Suprapubic skin (tissue), 3 donors: Measurements from ENCODE around the gene GAS7.

Source experiments
- CTCF ChIP-seq, 2 donors: fragments of 200-600 bp in 1 of 2; fragments of 450-650 bp in 1 of 2; sonication (generic) in 1 of 2; IDR thresholded peaks; one replicate each; pipeline ENCODE4 v1.5.1; 2016 to 2019; ENCODE audit warnings: antibody characterized with exemption in 2 of 2, mild to moderate bottlenecking in 1 of 2, moderate library complexity in 1 of 2
- POLR2A ChIP-seq, 2 donors: fragments of 450-650 bp; IDR thresholded peaks; one replicate each; pipeline ENCODE4 v1.6.1; 2017; ENCODE audit warnings: antibody characterized with exemption in 2 of 2, mild to moderate bottlenecking in 2 of 2, moderate library complexity in 2 of 2

GRCh38 chr17:10126276-10126615, 72.2 kb downstream of the GAS7 start:
- no peak for TF ChIP-seq CTCF (IDR thresholded peaks at IDR 0.05)
- no peak for TF ChIP-seq POLR2A (IDR thresholded peaks at IDR 0.05)
